GM12878 (cell line): ENCODE data around the gene HDHD3. TPM values are rescaled to one million over a fixed set of nuclear protein-coding genes. Genes with fewer than 3 reads are reported as not detected.

ENCODE experiments used
- ATAC-seq: fragments of 200-7000 bp; cut with Tn5 transposase; 3 replicates; pipeline ENCODE4 v1.9.1; 2020; ENCODE audit warnings: mild to moderate bottlenecking, moderate library complexity
- BruUV-seq: library from RNA; stranded (reverse); fragments of 400-500 nt; replicated peaks from 2 replicates; lab custom pipeline; 2021; lab: Mats Ljungman, UMichigan
- CTCF ChIA-PET: fragments of 300-600 bp; sonication (Branson Sonifier 250); formaldehyde crosslinking; extraction: SDS; loops from one replicate; lab custom pipeline; 2021; ENCODE audit warnings: inconsistent platforms; lab: Yijun Ruan, JAX
- POLR2A ChIA-PET: fragments of 350-600 bp; formaldehyde crosslinking; extraction: SDS; loops from one replicate; lab custom pipeline; 2021; ENCODE audit warnings: inconsistent platforms; lab: Charles Lee
- RAD21 ChIA-PET: fragments of 300-600 bp; sonication (Branson Sonifier 250); formaldehyde crosslinking; loops from one replicate; lab custom pipeline; 2023; ENCODE audit warnings: antibody characterized with exemption; ENCODE audit not compliant: unreplicated experiment; lab: Charles Lee
- SMC1A ChIA-PET: fragments of 300-600 bp; sonication (Branson Sonifier 250); formaldehyde crosslinking; loops from one replicate; lab custom pipeline; 2023; ENCODE audit not compliant: unreplicated experiment, uncharacterized antibody; lab: Charles Lee
- DNase-seq: peaks from one replicate; pipeline ENCODE4 v3.0.0-alpha.2; 2011; ENCODE audit warnings: low read depth, low spot score
- FAIRE-seq: peaks from 3 replicates; lab custom pipeline; 2011; peaks lifted over from hg19 to GRCh38; lab: Jason Lieb, UNC
- H2AFZ ChIP-seq: 2 replicates; pipeline ENCODE4 v1.6.0; 2011; ENCODE audit warnings: low read depth, low read length, control low read depth; ENCODE audit not compliant: control insufficient read depth
- H3K27ac ChIP-seq: 2 replicates; pipeline ENCODE4 v1.5.1; 2011; ENCODE audit warnings: control low read depth; ENCODE audit not compliant: control insufficient read depth, insufficient read depth
- H3K27me3 ChIP-seq, 2 experiments: replicated peaks in 1 of 2; 2 replicates each; pipeline versions ENCODE4 v1.6.0 to v1.6.1; 2011; ENCODE audit warnings: low read length in 1 of 2; ENCODE audit not compliant: control insufficient read depth in 2 of 2, insufficient read depth in 2 of 2
- H3K36me3 ChIP-seq, 2 experiments: 2 replicates each; pipeline ENCODE4 v1.5.1; 2011; ENCODE audit warnings: low read length in 1 of 2; ENCODE audit not compliant: control insufficient read depth in 2 of 2, insufficient read depth in 2 of 2
- H3K4me1 ChIP-seq: 2 replicates; pipeline ENCODE4 v1.6.1; 2011; ENCODE audit warnings: mild to moderate bottlenecking, low read length, moderate library complexity, mixed read lengths; ENCODE audit not compliant: control insufficient read depth, insufficient read depth
- H3K4me2 ChIP-seq: 2 replicates; pipeline ENCODE4 v1.6.0; 2011; ENCODE audit warnings: control low read depth; ENCODE audit not compliant: control insufficient read depth, insufficient read depth
- H3K4me3 ChIP-seq: fragments of 200-600 bp; sonication (generic); 2 replicates; pipeline ENCODE4 v1.5.1; 2016
- H3K79me2 ChIP-seq: 2 replicates; pipeline ENCODE4 v1.6.0; 2011; ENCODE audit warnings: low read length; ENCODE audit not compliant: control insufficient read depth, insufficient read depth
- H3K9ac ChIP-seq: 2 replicates; pipeline ENCODE4 v1.8.0; 2011; ENCODE audit warnings: low read length, control low read depth, mixed read lengths; ENCODE audit not compliant: control insufficient read depth, insufficient read depth
- H3K9me3 ChIP-seq: replicated peaks from 3 replicates; pipeline ENCODE4 v1.5.1; 2011; ENCODE audit warnings: mild to moderate bottlenecking, low read length; ENCODE audit not compliant: control insufficient read depth, insufficient read depth
- H4K20me1 ChIP-seq: 2 replicates; pipeline ENCODE4 v1.6.0; 2011; ENCODE audit not compliant: control insufficient read depth, insufficient read depth
- EZH2 ChIP-seq: IDR thresholded peaks from 2 replicates; pipeline ENCODE4 v1.6.1; 2012; ENCODE audit warnings: low read depth, mild to moderate bottlenecking, control low read depth, inconsistent platforms, low read length, borderline replicate concordance; ENCODE audit not compliant: control insufficient read depth
- MTA3 ChIP-seq: IDR thresholded peaks from 2 replicates; pipeline ENCODE4 v1.6.1; 2012; ENCODE audit warnings: low read length, inconsistent platforms, borderline replicate concordance
- MXI1 ChIP-seq: fragments of 150-350 bp; IDR thresholded peaks from 2 replicates; pipeline ENCODE4 v1.6.1; 2011; ENCODE audit warnings: low read depth, mild to moderate bottlenecking, inconsistent platforms, low read length, improper control_type of control experiment
- NFYA ChIP-seq: IDR thresholded peaks from 2 replicates; pipeline ENCODE4 v1.6.1; 2011; ENCODE audit warnings: low read depth, mild to moderate bottlenecking, low read length, improper control_type of control experiment, borderline replicate concordance
- PRDM15 ChIP-seq: fragments of 450-650 bp; formaldehyde crosslinking; IDR thresholded peaks from 2 replicates; pipeline ENCODE4 v1.4.0; 2020; ENCODE audit warnings: mild to moderate bottlenecking, moderate library complexity
- SPI1 ChIP-seq: IDR thresholded peaks from 2 replicates; pipeline ENCODE4 v1.6.1; 2011; ENCODE audit warnings: low read depth, mild to moderate bottlenecking, low read length, moderate library complexity, borderline replicate concordance; ENCODE audit not compliant: insufficient read depth
- ZNF592 ChIP-seq: fragments of 450-650 bp; IDR thresholded peaks from 2 replicates; pipeline ENCODE4 v1.6.1; 2017; ENCODE audit warnings: mild to moderate bottlenecking, moderate library complexity
- WGBS: methylation state at CpG from one replicate; pipeline ENCODE4 v1.1.6; 2016; ENCODE audit warnings: low lambda C conversion rate; ENCODE audit not compliant: insufficient replicate concordance, insufficient coverage; ENCODE audit errors: missing lambda C conversion rate; 5-methylcytosine and 5-hydroxymethylcytosine counted together
- in situ Hi-C: fragments of 300-500 bp; cut with MboI; formaldehyde crosslinking; loops from 9 replicates; pipeline ENCODE4 v1.14.3; 2018; ENCODE audit warnings: mixed read lengths
- intact Hi-C: fragments of 100-400 bp; cut with micrococcal nuclease; formaldehyde crosslinking; loops from one replicate; pipeline ENCODE4 v1.14.2; 2022; ENCODE audit not compliant: unreplicated experiment
- polyA plus RNA-seq, 11 experiments: library from polyadenylated mRNA; depleted of rRNA in 4 of 11; unstranded in 6 of 11; stranded (reverse) in 5 of 11; fragments of >200 nt; fragmentation: Nextera tagmentation in 4 of 11; fragmentation: Illumina TruSeq in 1 of 11; extraction: Ambion mirVana in 4 of 11; extraction: Trizol in 1 of 11; gene quantifications; 1 replicate in 1 of 11; 2 replicates in 10 of 11; pipeline versions ENCODE4 v1.2.1 to v1.2.3, GENCODE V29; 2011 to 2016; ENCODE audit warnings: inconsistent platforms in 2 of 11, missing spikeins in 2 of 11, low read depth in 1 of 11
- total RNA-seq, 4 experiments: library from RNA; depleted of rRNA in 3 of 4; stranded (reverse); fragments of >200 nt in 3 of 4; fragmentation: Illumina TruSeq in 1 of 4; extraction: Trizol in 1 of 4; gene quantifications; 2 replicates each; pipeline versions ENCODE4 v1.2.1 to v1.2.3, GENCODE V29; 2013 to 2021
- TF ChIP-seq, protein P1 (sequence below): IDR thresholded peaks from 2 replicates; pipeline ENCODE4 v1.6.1; 2011; ENCODE audit warnings: mild to moderate bottlenecking, low read depth, low read length, moderate library complexity; ENCODE audit not compliant: insufficient replicate concordance
- TF ChIP-seq, protein P2 (sequence below): fragments of 450-650 bp; IDR thresholded peaks from 2 replicates; pipeline ENCODE4 v1.6.1; 2018; ENCODE audit warnings: mild to moderate bottlenecking, low read depth, moderate library complexity; ENCODE audit not compliant: partially characterized antibody

The HDHD3 gene
- total and polyA plus RNA-seq, 10 of the 15 experiments (the other 5 are each of a cell fraction or from before 2014, with no cell fraction given), result 1.3 to 29.4 (median 17.9) TPM

- intact Hi-C loops (no loop called here), in situ Hi-C loops (no loop called here)
- Histone ChIP-seq H4K20me1 (no peaks in the 10 kb centered on the region), H3K27me3 (no peaks in the 10 kb centered on the region), H3K9me3 (no peaks in the 10 kb centered on the region), H3K4me1 (peaks cover 19% of the 10 kb centered on the region; the same call in 1 of the 2 replicates), H3K36me3 (no peaks in the 10 kb centered on the region), H3K79me2 (no peaks in the 10 kb centered on the region), H3K27ac (peak overlapping the region; percentile 69), H2AFZ (peak overlapping the region; percentile 78), H3K4me3 (no peak overlapping the region), H3K9ac (peak overlapping the region; percentile 59), H3K4me2 (0 out of 2 replicates have a peak overlapping the region, but pooled peaks have one; percentile 5)
- 19% methylated on average over 3 of the region's 3 CpGs for WGBS
- ChIA-PET CTCF (interaction anchor here (0.6 to 3.3 kb wide), 10 partner anchors 8 to 252 kb away, joined by 3 to 13 read pairs (median 4); partner anchors contain the start of gene ALAD), RAD21 (interaction anchor here (0.6 to 1.3 kb wide), 6 partner anchors 11 to 1281 kb away, joined by 3 to 6 read pairs (median 3); no protein-coding TSS in a partner anchor), SMC1A (interaction anchor here (0.8 to 2.2 kb wide), 5 partner anchors 14 to 242 kb away, joined by 3 to 7 read pairs (median 3); partner anchors contain the start of gene ALAD), POLR2A (interaction anchor here (0.6 to 0.9 kb wide), 3 partner anchors 100 to 178 kb away, joined by 3 to 4 read pairs (median 4); no protein-coding TSS in a partner anchor)
- FAIRE-seq (peak; percentile 93), ATAC-seq (peak; percentile 99), DNase-seq (peak; percentile 67)
- BruUV-seq, result no TSS peak
- TF ChIP-seq SPI1 (peak; percentile 89), MTA3 (no peak; the same call in 1 of the 2 replicates), PRDM15 (no peak), ZNF592 (no peak), EZH2 (no peak), MXI1 (no peak), NFYA (no peak)
- TF ChIP-seq, protein P1, sequence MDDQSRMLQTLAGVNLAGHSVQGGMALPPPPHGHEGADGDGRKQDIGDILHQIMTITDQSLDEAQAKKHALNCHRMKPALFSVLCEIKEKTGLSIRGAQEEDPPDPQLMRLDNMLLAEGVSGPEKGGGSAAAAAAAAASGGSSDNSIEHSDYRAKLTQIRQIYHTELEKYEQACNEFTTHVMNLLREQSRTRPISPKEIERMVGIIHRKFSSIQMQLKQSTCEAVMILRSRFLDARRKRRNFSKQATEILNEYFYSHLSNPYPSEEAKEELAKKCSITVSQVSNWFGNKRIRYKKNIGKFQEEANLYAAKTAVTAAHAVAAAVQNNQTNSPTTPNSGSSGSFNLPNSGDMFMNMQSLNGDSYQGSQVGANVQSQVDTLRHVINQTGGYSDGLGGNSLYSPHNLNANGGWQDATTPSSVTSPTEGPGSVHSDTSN, result no peak
- TF ChIP-seq, protein P2, sequence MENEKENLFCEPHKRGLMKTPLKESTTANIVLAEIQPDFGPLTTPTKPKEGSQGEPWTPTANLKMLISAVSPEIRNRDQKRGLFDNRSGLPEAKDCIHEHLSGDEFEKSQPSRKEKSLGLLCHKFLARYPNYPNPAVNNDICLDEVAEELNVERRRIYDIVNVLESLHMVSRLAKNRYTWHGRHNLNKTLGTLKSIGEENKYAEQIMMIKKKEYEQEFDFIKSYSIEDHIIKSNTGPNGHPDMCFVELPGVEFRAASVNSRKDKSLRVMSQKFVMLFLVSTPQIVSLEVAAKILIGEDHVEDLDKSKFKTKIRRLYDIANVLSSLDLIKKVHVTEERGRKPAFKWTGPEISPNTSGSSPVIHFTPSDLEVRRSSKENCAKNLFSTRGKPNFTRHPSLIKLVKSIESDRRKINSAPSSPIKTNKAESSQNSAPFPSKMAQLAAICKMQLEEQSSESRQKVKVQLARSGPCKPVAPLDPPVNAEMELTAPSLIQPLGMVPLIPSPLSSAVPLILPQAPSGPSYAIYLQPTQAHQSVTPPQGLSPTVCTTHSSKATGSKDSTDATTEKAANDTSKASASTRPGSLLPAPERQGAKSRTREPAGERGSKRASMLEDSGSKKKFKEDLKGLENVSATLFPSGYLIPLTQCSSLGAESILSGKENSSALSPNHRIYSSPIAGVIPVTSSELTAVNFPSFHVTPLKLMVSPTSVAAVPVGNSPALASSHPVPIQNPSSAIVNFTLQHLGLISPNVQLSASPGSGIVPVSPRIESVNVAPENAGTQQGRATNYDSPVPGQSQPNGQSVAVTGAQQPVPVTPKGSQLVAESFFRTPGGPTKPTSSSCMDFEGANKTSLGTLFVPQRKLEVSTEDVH, result no peak
Measured at GRCh38 chr9:113416149-113416721, 39.4 kb upstream of the HDHD3 start.
